HG02943 (cell line): ENCODE measurements around the gene U2AF1L4.
"Not testable (repeated sequence)": the region's sequence is repeated elsewhere in the genome, so short reads cannot be mapped to it uniquely, and the experiment has no call there.

Experiments
- ATAC-seq: cut with Tn5 transposase; IDR thresholded peaks from one replicate; pipeline ENCODE4 v1.9.1; 2021; ENCODE audit warnings: mild to moderate bottlenecking, low read depth, moderate library complexity; ENCODE audit not compliant: unreplicated experiment

U2AF1L4 gene

GRCh38 chr19:35729021-35729420 lies 16.2 kb downstream of the U2AF1L4 start:
- no peak for ATAC-seq

- no peak for ATAC-seq
These were observed 17.1 kb downstream of the U2AF1L4 start for GRCh38 chr19:35727956-35728706.

GRCh38 chr19:35727053-35727955 lies 17.9 kb downstream of the U2AF1L4 start:
- no peak for ATAC-seq

GRCh38 chr19:35725216-35725861 lies 19.9 kb downstream of the U2AF1L4 start:
- ATAC-seq, result no peak

DNA sequence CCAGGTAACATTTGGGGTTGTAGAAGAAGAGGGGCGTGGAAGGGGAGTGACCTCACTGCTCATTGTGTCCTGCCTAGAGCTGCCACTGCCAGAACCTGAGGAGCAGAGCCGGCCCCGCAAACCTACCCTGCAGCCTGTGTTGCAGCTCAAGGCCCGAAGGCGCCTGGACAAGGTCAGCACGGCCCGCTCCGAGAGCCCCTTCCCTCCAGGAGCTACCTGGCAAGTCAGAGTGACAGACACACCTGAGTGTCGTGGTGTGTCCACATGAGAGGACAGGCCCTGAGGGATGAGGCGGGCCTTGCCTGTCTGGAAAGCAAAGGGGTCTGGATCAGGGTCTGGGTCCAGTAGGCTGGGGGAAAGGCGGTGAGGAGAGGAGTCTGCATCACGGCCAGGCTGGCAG lies 20.7 kb downstream of the U2AF1L4 start:
- no peak for ATAC-seq

- not testable (repeated sequence) for ATAC-seq
These were observed 21.1 kb downstream of the U2AF1L4 start for GRCh38 chr19:35724132-35724531.

- no peak for ATAC-seq
These were observed 21.5 kb downstream of the U2AF1L4 start for GRCh38 chr19:35723671-35724070.

DNA sequence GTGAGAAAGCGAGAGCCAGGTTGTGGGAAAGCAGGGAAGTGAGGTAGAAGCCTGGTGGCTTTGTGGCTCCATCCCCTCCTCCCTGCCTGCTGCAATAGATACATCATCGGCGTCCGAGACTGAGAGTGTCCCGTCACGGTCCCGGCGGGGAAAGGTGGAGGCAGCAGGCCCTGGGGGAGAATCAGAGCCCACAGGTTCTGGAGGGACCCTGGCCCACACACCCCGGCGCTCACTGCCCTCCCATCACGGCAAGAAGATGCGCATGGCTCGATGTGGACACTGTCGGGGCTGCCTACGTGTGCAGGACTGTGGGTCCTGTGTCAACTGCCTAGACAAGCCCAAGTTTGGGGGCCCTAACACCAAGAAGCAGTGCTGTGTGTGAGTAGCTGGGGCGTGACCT lies 22.3 kb downstream of the U2AF1L4 start:
- no peak for ATAC-seq

- ATAC-seq, result no peak
These were observed 22.8 kb downstream of the U2AF1L4 start for GRCh38 chr19:35722461-35722860.

GRCh38 chr19:35721374-35721773 lies 23.8 kb downstream of the U2AF1L4 start:
- no peak for ATAC-seq

DNA sequence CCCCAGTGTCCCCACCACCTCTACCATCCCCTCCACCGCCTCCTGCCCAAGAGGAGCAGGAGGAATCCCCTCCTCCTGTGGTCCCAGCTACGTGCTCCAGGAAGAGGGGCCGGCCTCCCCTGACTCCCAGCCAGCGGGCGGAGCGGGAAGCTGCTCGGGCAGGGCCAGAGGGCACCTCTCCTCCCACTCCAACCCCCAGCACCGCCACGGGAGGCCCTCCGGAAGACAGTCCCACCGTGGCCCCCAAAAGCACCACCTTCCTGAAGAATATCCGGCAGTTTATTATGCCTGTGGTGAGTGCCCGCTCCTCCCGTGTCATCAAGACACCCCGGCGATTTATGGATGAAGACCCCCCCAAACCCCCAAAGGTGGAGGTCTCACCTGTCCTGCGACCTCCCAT lies 24.6 kb downstream of the U2AF1L4 start:
- ATAC-seq, result no peak

DNA sequence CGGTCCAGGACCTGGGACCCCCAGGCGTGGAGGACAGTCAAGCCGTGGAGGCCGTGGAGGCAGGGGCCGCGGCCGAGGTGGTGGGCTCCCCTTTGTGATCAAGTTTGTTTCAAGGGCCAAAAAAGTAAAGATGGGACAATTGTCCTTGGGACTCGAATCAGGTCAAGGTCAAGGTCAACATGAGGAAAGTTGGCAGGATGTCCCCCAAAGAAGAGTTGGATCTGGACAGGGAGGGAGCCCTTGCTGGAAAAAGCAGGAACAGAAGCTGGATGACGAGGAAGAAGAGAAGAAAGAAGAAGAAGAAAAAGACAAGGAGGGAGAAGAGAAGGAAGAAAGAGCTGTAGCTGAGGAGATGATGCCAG lies 25.1 kb downstream of the U2AF1L4 start:
- no peak for ATAC-seq

DNA sequence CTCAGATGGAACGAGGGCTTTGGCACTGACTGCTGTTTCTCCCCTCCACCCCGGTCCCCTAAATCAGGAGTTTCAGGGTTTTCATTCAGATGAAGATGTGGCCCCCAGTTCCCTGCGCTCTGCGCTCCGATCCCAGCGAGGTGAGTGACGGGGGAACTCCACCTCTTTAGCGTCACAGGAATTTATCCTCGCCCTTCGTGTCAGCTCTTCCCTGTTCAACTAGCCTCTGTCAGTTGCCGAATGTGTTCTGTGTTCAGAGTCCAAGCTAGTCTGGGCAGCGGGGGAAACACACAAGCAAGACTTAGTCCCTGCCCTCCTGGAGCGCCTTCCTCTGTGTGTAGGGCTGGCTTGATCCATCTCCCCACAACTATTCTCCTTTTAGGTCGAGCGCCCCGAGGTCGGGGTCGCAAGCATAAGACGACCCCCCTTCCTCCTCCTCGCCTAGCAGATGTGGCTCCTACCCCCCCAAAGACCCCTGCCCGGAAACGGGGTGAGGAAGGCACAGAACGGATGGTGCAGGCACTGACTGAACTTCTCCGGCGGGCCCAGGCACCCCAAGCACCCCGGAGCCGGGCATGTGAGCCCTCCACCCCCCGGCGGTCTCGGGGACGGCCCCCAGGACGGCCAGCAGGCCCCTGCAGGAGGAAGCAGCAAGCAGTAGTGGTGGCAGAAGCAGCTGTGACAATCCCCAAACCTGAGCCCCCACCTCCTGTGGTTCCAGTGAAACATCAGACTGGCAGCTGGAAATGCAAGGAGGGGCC lies 25.6 kb downstream of the U2AF1L4 start:
- no peak for ATAC-seq

DNA sequence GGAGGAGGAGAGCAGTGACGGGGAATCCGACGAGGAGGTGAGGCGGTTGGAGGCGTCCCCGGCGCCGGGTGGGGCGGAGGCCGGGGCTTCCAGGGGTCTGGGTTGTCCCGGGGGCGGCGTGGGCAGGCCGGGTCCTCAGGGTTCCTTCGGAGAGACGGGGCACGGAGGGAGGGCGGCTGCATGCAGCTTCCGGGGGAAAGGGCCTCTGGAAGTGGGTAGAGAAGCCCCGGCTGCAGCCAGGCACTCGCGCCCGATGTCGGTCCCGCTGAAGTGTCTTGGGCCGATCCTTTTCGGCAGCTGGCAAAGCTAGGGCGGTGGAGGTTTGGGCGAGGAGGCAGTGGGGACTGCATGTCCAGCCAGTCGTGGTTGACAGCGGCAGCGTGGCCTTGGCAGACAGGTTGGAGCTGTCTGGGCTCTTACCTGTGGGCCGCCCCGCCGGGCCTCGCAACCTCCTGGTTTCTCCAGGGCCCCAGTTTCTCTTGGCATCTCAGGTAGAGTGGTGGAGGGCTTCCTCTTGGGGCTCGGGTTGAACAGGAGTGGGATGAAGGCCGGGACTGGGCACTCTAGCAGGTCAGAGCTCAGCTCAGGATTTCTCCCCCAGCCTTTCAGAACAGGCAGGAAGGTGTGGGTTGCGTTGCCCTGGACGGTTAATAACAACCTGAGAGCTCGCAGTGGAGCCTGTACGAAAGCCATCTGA lies 26.7 kb downstream of the U2AF1L4 start:
- ATAC-seq, result peak; percentile 3

- no peak for ATAC-seq
These were observed 27.4 kb downstream of the U2AF1L4 start, which contains the start of gene KMT2B for GRCh38 chr19:35717665-35718344. Gene KMT2B (plus strand): TSS chr19:35718003. CDS start chr19:35718019, 16 bp downstream.

DNA sequence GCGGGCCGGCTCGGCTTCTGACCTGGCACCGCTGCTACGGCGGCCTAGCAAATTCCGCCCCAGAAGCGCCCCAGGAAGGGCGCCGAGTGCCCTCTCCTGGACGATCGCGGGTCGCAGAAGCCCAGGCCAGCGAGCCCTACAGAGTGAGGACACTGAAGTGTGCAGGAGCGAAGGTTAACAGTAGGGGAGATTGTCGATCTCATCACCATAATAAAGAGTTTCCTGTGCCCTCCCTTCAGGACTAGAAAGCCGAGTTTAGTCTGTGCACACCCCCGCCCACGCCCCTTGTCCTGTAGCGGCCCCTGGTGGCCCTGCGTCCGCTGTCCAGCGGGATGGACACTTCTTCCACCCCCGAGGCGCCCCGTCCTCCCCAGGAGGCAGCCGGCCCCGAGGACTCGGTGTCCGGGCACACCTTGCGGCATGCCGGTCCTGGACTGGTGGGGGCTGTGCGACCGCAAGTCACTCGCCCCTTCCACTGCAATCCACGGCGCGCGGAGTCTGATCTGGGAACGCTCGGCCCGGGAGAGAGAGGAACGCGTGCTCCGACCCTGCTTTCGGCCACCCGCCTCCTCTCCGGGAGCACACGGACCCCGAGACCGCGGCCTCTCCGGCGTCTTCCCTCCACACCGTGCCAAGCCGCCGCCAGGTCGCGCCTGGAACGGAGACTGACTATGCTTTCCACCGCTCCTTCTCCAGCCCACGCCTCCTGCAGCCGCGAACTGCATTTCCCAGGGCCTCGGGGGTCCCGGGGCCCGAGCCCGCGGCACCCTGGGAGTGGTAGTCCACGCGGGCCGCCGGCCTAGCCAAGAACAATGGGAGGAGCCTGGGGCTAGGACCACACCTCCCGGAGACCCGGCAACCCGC lies 28.2 kb downstream of the U2AF1L4 start:
- peak; percentile 58 for ATAC-seq

- ATAC-seq, result peak; percentile 1
These were observed 29.0 kb downstream of the U2AF1L4 start for GRCh38 chr19:35715981-35716800.
